Measurements from ENCODE around the gene PHC1. TPM values are rescaled to one million over a fixed set of nuclear protein-coding genes. Genes with fewer than 3 reads are reported as not detected.

PHC1 gene
- total RNA-seq, 4 donors from 2014 or later, result 22.7 to 52.0 (median 42.1) TPM

GRCh38 chr12:8948701-8949341 lies 34.5 kb downstream of the PHC1 start:
- ATAC-seq, result no peak
- no peak for TF ChIP-seq POLR2AphosphoS5 (IDR thresholded peaks at IDR 0.05)
- H3K9me3 ChIP-seq, result no peaks in the 10 kb centered on the region
- H3K4me1 ChIP-seq, result peaks cover 0 to 40% (median 4%) of the 10 kb centered on the region in 3 donors
- no peaks in the 10 kb centered on the region for H3K27me3 ChIP-seq
- peak overlapping the region; percentile 95 to 97 (median 95) for H3K27ac ChIP-seq
- H3K36me3 ChIP-seq, result peaks cover 0 to 26% of the 10 kb centered on the region in 2 donors
- H3K4me3 ChIP-seq, result peak overlapping the region; percentile 52 to 74
- 0 to 3% methylated on average over 8 to 12 of the region's 15 CpGs for WGBS, 2 donors (ENCODE audit: low coverage in 1 of 2)

- 0 to 1% methylated on average over 12 to 32 of the region's 66 CpGs for WGBS, 2 donors (ENCODE audit: low coverage in 1 of 2)
These were observed 35.3 kb downstream of the PHC1 start, which contains the start of gene M6PR for GRCh38 chr12:8949342-8950220. M6PR (minus strand) TSS chr12:8949645; CDS start chr12:8946404, 3,241 bp downstream.

GRCh38 chr12:8950221-8950527 lies 35.9 kb downstream of the PHC1 start:
- Histone ChIP-seq H3K4me3 (peak overlapping the region; percentile 52 to 74), H3K9me3 (no peaks in the 10 kb centered on the region), H3K4me1 (peaks cover 0 to 40% (median 4%) of the 10 kb centered on the region in 3 donors), H3K36me3 (peaks cover 0 to 12% of the 10 kb centered on the region in 2 donors), H3K27me3 (no peaks in the 10 kb centered on the region), H3K27ac (peak overlapping the region; percentile 95 to 97 (median 95))
- 0% methylated on average over 7 of the region's 7 CpGs for WGBS, 2 donors (ENCODE audit: low coverage in 1 of 2)
- ATAC-seq, result peak; percentile 2
- no peak for TF ChIP-seq POLR2A (IDR thresholded peaks at IDR 0.05)
- TF ChIP-seq EP300 (IDR thresholded peaks at IDR 0.05), result no peak
- no peak for TF ChIP-seq POLR2AphosphoS5 (IDR thresholded peaks at IDR 0.05)
- TF ChIP-seq CTCF (IDR thresholded peaks at IDR 0.05), result no peak

More at GRCh38 chr12:8949342-8950220, 35.3 kb downstream of the PHC1 start, which contains the start of gene M6PR:
- peaks cover 0 to 40% (median 4%) of the 10 kb centered on the region in 3 donors for H3K4me1 ChIP-seq
- peak within 1 kb of the TSS; percentile 52 to 74 for H3K4me3 ChIP-seq
- H3K27me3 ChIP-seq, result no peaks in the 10 kb centered on the region
- H3K9me3 ChIP-seq, result no peaks in the 10 kb centered on the region
- peak; percentile 84 for TF ChIP-seq POLR2AphosphoS5 (IDR thresholded peaks at IDR 0.05)
- TF ChIP-seq EP300 (IDR thresholded peaks at IDR 0.05), result no peak
- TF ChIP-seq CTCF (IDR thresholded peaks at IDR 0.05), result peak; percentile 18 to 62 (median 51)
- peak; percentile 74 to 84 for TF ChIP-seq POLR2A (IDR thresholded peaks at IDR 0.05)
- peak within 1 kb of the TSS; percentile 95 to 97 (median 95) for H3K27ac ChIP-seq
- peaks cover 0 to 18% of the 10 kb centered on the region in 2 donors for H3K36me3 ChIP-seq
- ATAC-seq, result peak; percentile 98

- TF ChIP-seq POLR2AphosphoS5 (IDR thresholded peaks at IDR 0.05), result no peak
- no peak for TF ChIP-seq POLR2A (IDR thresholded peaks at IDR 0.05)
- TF ChIP-seq CTCF (IDR thresholded peaks at IDR 0.05), result no peak
- TF ChIP-seq EP300 (IDR thresholded peaks at IDR 0.05), result no peak
- Histone ChIP-seq H3K4me1 (peaks cover 0 to 40% (median 4%) of the 10 kb centered on the region in 3 donors), H3K4me3 (peak overlapping the region; percentile 52 to 74), H3K9me3 (no peaks in the 10 kb centered on the region), H3K27me3 (no peaks in the 10 kb centered on the region), H3K27ac (peak overlapping the region; percentile 95 to 97 (median 95)), H3K36me3 (peaks cover 0 to 7% of the 10 kb centered on the region in 2 donors)
- WGBS, 2 donors (ENCODE audit: low coverage in 1 of 2), result 21 to 23% methylated on average over 9 of the region's 9 CpGs
- ATAC-seq, result no peak
These were observed 36.6 kb downstream of the PHC1 start for GRCh38 chr12:8950702-8951478.

- Histone ChIP-seq H3K4me3 (no peak overlapping the region), H3K27me3 (no peaks in the 10 kb centered on the region), H3K9me3 (no peaks in the 10 kb centered on the region), H3K27ac (no peak overlapping the region), H3K4me1 (peaks cover 0 to 39% (median 4%) of the 10 kb centered on the region in 3 donors), H3K36me3 (peaks cover 0 to 11% of the 10 kb centered on the region in 2 donors)
- WGBS, 2 donors (ENCODE audit: low coverage in 1 of 2), result 82 to 100% methylated on average over 1 of the region's 1 CpG
- no peak for ATAC-seq
- TF ChIP-seq POLR2A (IDR thresholded peaks at IDR 0.05) (no peak), CTCF (IDR thresholded peaks at IDR 0.05) (no peak), EP300 (IDR thresholded peaks at IDR 0.05) (no peak), POLR2AphosphoS5 (IDR thresholded peaks at IDR 0.05) (no peak)
These were observed 37.4 kb downstream of the PHC1 start for GRCh38 chr12:8951744-8952143.
